ENCODE data around the gene GPC5.
"Not testable (repeated sequence)": the region's sequence is repeated elsewhere in the genome, so short reads cannot be mapped to it uniquely, and the experiment has no call there.

The GPC5 gene

GRCh38 chr13:92886535-92887077 lies 1488.2 kb downstream of the GPC5 start:
- no peak for TF ChIP-seq CTCF (IDR thresholded peaks at IDR 0.05; ENCODE audit: insufficient read depth, low read length, poor library complexity, severe bottlenecking)
- Histone ChIP-seq H3K4me3 (replicated peaks; ENCODE audit: low read depth, low read length) (no peak overlapping the region), H3K36me3 (ENCODE audit: control insufficient read depth, insufficient read depth, low read length) (no peaks in the 10 kb centered on the region), H3K27me3 (replicated peaks; ENCODE audit: control insufficient read depth, insufficient read depth, low read length) (no peaks in the 10 kb centered on the region)
- no peak for DNase-seq (ENCODE audit: extremely low read depth, insufficient read length)

DNA sequence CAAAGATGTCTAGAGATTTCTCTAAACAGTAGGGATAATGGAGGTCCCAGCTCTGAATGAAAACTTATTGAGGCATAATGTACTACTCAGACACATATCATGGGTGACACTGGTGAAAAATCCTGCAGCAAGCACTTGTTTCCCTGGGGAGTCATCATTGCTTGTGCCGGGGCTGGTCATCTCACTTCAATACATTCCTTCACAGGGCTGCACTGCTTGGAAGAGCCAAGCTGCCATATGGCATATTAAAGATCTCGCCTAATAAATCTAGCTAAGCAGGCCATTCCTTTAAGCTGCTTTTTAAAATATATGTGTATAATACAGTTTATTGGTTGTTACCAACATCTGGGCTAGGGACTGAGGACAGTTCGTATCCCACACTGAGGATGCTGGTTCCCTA lies 1496.0 kb downstream of the GPC5 start:
- no peak for TF ChIP-seq CTCF (IDR thresholded peaks at IDR 0.05; ENCODE audit: insufficient read depth, low read length, poor library complexity, severe bottlenecking)
- Histone ChIP-seq H3K4me3 (replicated peaks; ENCODE audit: low read depth, low read length) (no peak overlapping the region), H3K36me3 (ENCODE audit: control insufficient read depth, insufficient read depth, low read length) (no peaks in the 10 kb centered on the region), H3K27me3 (replicated peaks; ENCODE audit: control insufficient read depth, insufficient read depth, low read length) (no peaks in the 10 kb centered on the region)
- no peak for DNase-seq (ENCODE audit: extremely low read depth, insufficient read length)

- TF ChIP-seq CTCF (IDR thresholded peaks at IDR 0.05; ENCODE audit: insufficient read depth, low read length, poor library complexity, severe bottlenecking) = no peak
- H3K4me3 ChIP-seq (replicated peaks; ENCODE audit: low read depth, low read length) = no peak overlapping the region
- no peaks in the 10 kb centered on the region for H3K36me3 ChIP-seq (ENCODE audit: control insufficient read depth, insufficient read depth, low read length)
- no peaks in the 10 kb centered on the region for H3K27me3 ChIP-seq (replicated peaks; ENCODE audit: control insufficient read depth, insufficient read depth, low read length)
- no peak for DNase-seq (ENCODE audit: extremely low read depth, insufficient read length)
Measured at GRCh38 chr13:92896842-92897241, 1498.4 kb downstream of the GPC5 start.

DNA sequence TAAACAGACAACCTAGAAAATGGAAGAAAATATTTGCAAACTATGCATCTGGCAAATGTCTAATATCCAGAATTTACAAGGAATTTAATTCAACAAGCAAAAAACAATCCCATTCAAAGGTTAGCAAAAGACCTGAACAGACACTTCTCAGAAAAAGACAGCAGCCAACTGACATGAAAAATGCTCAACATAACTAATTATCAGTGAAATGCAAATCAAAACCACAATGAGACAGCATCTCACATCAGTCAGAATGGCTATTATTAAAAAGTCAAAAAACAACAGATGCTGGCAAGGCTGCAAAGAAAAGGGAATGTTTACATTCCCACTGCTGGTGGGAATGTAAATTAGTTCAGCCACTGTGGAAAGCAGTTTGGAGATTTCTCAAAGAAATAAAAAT lies 1500.5 kb downstream of the GPC5 start:
- not testable (repeated sequence) for H3K36me3 ChIP-seq (ENCODE audit: control insufficient read depth, insufficient read depth, low read length); DNase-seq (ENCODE audit: extremely low read depth, insufficient read length); H3K4me3 ChIP-seq (replicated peaks; ENCODE audit: low read depth, low read length); H3K27me3 ChIP-seq (replicated peaks; ENCODE audit: control insufficient read depth, insufficient read depth, low read length)

DNA sequence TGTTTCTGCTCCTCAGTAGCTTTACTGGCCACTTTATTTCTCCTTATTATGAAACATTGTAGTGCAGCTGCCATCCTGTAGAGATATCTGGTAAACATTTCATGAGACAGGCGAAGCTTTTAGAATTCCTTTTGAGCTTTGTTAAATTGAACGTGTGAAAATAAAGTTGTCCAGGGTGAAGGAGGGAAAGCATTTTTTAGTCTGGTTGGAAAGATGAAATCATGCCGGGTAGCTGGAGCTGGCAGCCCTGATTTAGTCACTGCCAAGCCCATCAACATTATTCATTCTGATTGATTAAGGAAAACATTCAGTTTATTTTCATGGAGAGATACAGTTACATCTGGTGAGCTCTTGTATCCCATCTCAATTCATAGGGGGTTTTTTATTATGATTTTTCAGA lies 1502.0 kb downstream of the GPC5 start:
- DNase-seq (ENCODE audit: extremely low read depth, insufficient read length) = no peak
- H3K4me3 ChIP-seq (replicated peaks; ENCODE audit: low read depth, low read length) = no peak overlapping the region
- no peak for TF ChIP-seq CTCF (IDR thresholded peaks at IDR 0.05; ENCODE audit: insufficient read depth, low read length, poor library complexity, severe bottlenecking)
- H3K36me3 ChIP-seq (ENCODE audit: control insufficient read depth, insufficient read depth, low read length) = no peaks in the 10 kb centered on the region
- H3K27me3 ChIP-seq (replicated peaks; ENCODE audit: control insufficient read depth, insufficient read depth, low read length) = no peaks in the 10 kb centered on the region

- no peak for TF ChIP-seq CTCF (IDR thresholded peaks at IDR 0.05; ENCODE audit: insufficient read depth, low read length, poor library complexity, severe bottlenecking)
- H3K27me3 ChIP-seq (replicated peaks; ENCODE audit: control insufficient read depth, insufficient read depth, low read length) = no peaks in the 10 kb centered on the region
- H3K4me3 ChIP-seq (replicated peaks; ENCODE audit: low read depth, low read length) = no peak overlapping the region
- H3K36me3 ChIP-seq (ENCODE audit: control insufficient read depth, insufficient read depth, low read length) = no peaks in the 10 kb centered on the region
- no peak for DNase-seq (ENCODE audit: extremely low read depth, insufficient read length)
Measured at GRCh38 chr13:92901739-92902138, 1503.3 kb downstream of the GPC5 start.

All from GM06990 (cell line).